ENCODE data around the gene CFAP298.

The CFAP298 gene

DNA sequence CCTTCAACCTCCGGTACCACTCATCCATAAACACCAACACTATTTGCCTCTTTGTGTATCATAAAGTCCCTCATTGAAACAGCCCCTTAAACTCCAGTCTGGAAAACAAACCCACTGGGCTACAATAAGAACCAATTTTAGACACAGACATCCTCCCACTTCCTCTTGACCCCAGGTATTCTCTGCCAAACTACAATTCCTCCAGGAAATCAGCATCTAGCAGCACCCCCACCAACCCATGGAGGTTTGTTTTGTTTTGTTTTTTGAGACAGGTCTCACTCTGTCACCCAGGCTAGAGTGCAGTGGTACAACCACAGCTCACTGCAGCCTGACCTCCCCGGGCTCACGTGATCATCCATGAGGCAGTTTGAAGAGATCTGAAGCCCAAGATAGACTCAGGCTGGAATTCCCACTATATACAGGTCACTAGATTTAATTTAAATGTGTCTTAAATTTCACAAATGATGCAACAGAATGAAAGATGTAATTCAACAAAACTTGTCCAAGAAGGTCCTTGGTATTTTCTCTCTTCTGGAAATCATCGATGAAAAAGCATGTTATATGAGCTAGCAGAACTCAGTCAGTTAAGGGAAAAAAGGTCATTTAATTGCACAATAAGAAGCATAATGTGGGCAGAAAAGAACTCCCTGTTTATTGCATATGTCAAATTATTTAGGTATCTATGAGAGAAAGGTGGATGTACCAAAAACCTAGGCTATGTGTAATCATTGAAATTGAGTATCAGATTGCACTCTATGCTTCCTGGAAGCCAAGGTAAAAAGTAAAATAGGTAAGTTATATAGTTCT, 57.1 kb downstream of the CFAP298 start:
- TF ChIP-seq OVOL3 (tag by site-specific recombination; IDR thresholded peaks at IDR 0.05), result no peak
- TF ChIP-seq, protein P1, sequence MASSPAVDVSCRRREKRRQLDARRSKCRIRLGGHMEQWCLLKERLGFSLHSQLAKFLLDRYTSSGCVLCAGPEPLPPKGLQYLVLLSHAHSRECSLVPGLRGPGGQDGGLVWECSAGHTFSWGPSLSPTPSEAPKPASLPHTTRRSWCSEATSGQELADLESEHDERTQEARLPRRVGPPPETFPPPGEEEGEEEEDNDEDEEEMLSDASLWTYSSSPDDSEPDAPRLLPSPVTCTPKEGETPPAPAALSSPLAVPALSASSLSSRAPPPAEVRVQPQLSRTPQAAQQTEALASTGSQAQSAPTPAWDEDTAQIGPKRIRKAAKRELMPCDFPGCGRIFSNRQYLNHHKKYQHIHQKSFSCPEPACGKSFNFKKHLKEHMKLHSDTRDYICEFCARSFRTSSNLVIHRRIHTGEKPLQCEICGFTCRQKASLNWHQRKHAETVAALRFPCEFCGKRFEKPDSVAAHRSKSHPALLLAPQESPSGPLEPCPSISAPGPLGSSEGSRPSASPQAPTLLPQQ (tag by site-specific recombination; IDR thresholded peaks at IDR 0.05), result no peak
- TF ChIP-seq, protein P2, sequence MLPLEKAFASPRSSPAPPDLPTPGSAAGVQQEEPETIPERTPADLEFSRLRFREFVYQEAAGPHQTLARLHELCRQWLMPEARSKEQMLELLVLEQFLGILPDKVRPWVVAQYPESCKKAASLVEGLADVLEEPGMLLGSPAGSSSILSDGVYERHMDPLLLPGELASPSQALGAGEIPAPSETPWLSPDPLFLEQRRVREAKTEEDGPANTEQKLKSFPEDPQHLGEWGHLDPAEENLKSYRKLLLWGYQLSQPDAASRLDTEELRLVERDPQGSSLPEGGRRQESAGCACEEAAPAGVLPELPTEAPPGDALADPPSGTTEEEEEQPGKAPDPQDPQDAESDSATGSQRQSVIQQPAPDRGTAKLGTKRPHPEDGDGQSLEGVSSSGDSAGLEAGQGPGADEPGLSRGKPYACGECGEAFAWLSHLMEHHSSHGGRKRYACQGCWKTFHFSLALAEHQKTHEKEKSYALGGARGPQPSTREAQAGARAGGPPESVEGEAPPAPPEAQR (tag by site-specific recombination; IDR thresholded peaks at IDR 0.05), result no peak
- TF ChIP-seq, protein P3, sequence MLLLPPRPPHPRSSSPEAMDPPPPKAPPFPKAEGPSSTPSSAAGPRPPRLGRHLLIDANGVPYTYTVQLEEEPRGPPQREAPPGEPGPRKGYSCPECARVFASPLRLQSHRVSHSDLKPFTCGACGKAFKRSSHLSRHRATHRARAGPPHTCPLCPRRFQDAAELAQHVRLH (tag by site-specific recombination; IDR thresholded peaks at IDR 0.05), result no peak
- TF ChIP-seq, protein P4, sequence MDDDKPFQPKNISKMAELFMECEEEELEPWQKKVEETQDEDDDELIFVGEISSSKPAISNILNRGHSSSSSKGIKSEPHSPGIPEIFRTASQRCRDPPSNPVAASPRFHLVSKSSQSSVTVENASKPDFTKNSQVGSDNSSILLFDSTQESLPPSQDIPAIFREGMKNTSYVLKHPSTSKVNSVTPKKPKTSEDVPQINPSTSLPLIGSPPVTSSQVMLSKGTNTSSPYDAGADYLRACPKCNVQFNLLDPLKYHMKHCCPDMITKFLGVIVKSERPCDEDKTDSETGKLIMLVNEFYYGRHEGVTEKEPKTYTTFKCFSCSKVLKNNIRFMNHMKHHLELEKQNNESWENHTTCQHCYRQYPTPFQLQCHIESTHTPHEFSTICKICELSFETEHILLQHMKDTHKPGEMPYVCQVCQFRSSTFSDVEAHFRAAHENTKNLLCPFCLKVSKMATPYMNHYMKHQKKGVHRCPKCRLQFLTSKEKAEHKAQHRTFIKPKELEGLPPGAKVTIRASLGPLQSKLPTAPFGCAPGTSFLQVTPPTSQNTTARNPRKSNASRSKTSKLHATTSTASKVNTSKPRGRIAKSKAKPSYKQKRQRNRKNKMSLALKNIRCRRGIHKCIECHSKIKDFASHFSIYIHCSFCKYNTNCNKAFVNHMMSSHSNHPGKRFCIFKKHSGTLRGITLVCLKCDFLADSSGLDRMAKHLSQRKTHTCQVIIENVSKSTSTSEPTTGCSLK (tag by site-specific recombination; IDR thresholded peaks at IDR 0.05), result no peak
- no peak for TF ChIP-seq ZNF76 (tag by site-specific recombination; IDR thresholded peaks at IDR 0.05; ENCODE audit: borderline replicate concordance, low read depth)
- TF ChIP-seq ZNF426 (tag by site-specific recombination; IDR thresholded peaks at IDR 0.05), result no peak
- TF ChIP-seq, protein P5, sequence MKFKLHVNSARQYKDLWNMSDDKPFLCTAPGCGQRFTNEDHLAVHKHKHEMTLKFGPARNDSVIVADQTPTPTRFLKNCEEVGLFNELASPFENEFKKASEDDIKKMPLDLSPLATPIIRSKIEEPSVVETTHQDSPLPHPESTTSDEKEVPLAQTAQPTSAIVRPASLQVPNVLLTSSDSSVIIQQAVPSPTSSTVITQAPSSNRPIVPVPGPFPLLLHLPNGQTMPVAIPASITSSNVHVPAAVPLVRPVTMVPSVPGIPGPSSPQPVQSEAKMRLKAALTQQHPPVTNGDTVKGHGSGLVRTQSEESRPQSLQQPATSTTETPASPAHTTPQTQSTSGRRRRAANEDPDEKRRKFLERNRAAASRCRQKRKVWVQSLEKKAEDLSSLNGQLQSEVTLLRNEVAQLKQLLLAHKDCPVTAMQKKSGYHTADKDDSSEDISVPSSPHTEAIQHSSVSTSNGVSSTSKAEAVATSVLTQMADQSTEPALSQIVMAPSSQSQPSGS (tag by site-specific recombination; IDR thresholded peaks at IDR 0.05; ENCODE audit: low read depth), result no peak
- TF ChIP-seq, protein P6, sequence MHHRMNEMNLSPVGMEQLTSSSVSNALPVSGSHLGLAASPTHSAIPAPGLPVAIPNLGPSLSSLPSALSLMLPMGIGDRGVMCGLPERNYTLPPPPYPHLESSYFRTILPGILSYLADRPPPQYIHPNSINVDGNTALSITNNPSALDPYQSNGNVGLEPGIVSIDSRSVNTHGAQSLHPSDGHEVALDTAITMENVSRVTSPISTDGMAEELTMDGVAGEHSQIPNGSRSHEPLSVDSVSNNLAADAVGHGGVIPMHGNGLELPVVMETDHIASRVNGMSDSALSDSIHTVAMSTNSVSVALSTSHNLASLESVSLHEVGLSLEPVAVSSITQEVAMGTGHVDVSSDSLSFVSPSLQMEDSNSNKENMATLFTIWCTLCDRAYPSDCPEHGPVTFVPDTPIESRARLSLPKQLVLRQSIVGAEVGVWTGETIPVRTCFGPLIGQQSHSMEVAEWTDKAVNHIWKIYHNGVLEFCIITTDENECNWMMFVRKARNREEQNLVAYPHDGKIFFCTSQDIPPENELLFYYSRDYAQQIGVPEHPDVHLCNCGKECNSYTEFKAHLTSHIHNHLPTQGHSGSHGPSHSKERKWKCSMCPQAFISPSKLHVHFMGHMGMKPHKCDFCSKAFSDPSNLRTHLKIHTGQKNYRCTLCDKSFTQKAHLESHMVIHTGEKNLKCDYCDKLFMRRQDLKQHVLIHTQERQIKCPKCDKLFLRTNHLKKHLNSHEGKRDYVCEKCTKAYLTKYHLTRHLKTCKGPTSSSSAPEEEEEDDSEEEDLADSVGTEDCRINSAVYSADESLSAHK (tag by site-specific recombination; IDR thresholded peaks at IDR 0.05), result no peak
- TF ChIP-seq ZNF248 (tag by site-specific recombination; IDR thresholded peaks at IDR 0.05), result no peak
- no peak for TF ChIP-seq ZNF514 (tag by site-specific recombination; IDR thresholded peaks at IDR 0.05)
- TF ChIP-seq ZNF658 (tag by site-specific recombination; IDR thresholded peaks at IDR 0.05), result no peak
- no peak for TF ChIP-seq ZNF266 (tag by site-specific recombination; IDR thresholded peaks at IDR 0.05; ENCODE audit: low read depth)
- POLR2A ChIA-PET, result no interaction called here
- no peaks in the 10 kb centered on the region for H3K4me1 ChIP-seq (ENCODE audit: control insufficient read depth, insufficient read depth, low read length)
- no peaks in the 10 kb centered on the region for H3K9me3 ChIP-seq (ENCODE audit: control insufficient read depth, insufficient read depth, low read depth, low read length)
- H3K4me3 ChIP-seq (ENCODE audit: low read depth, low read length), result no peak overlapping the region
- CTCF ChIA-PET, result interaction anchor here (1.4 kb wide), 1 partner anchor 46 kb away, joined by 4 read pairs; no protein-coding TSS in a partner anchor
- no peak overlapping the region for H3K27ac ChIP-seq (ENCODE audit: extremely low read depth, low read depth, low read length)
- H3K36me3 ChIP-seq (ENCODE audit: control insufficient read depth in 2 of 2, insufficient read depth in 1 of 2, low read length in 2 of 2), result no peaks in the 10 kb centered on the region

DNA sequence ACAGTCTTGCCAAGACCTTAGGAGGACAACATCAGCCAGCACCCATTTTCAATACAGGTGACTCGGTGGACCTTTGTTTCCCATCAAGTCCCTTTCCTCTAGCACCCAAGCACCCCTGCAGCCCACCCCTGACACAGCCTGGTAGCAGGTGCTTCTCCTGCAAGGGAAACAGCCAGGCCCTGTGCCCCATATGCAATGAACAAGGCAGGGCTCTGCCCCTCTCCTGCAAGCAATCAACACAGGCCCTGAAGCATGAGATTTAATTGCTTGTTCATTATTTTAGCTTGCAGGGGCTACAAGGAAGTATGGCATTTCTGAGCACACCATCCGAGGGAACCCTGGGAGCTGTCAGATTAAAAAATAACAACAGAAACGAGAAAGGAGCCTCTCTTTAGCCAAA, 62.3 kb downstream of the CFAP298 start:
- ChIA-PET CTCF (interaction anchor here (0.6 to 1.9 kb wide), 2 partner anchors 19 to 177 kb away, joined by 3 to 6 read pairs; no protein-coding TSS in a partner anchor), POLR2A (no interaction called here)
- no peak overlapping the region for H3K4me3 ChIP-seq (ENCODE audit: low read depth, low read length)
- H3K9me3 ChIP-seq (ENCODE audit: control insufficient read depth, insufficient read depth, low read depth, low read length), result no peaks in the 10 kb centered on the region
- no peaks in the 10 kb centered on the region for H3K36me3 ChIP-seq (ENCODE audit: control insufficient read depth in 2 of 2, insufficient read depth in 1 of 2, low read length in 2 of 2)
- no peak overlapping the region for H3K27ac ChIP-seq (ENCODE audit: extremely low read depth, low read depth, low read length)
- no peaks in the 10 kb centered on the region for H3K4me1 ChIP-seq (ENCODE audit: control insufficient read depth, insufficient read depth, low read length)
- TF ChIP-seq ZFP37 (tag by site-specific recombination; IDR thresholded peaks at IDR 0.05) (no peak), ZNF311 (tag by site-specific recombination; IDR thresholded peaks at IDR 0.05; ENCODE audit: borderline replicate concordance) (no peak)
- TF ChIP-seq, protein P5 (tag by site-specific recombination; IDR thresholded peaks at IDR 0.05; ENCODE audit: low read depth), result no peak
- TF ChIP-seq, protein P7, sequence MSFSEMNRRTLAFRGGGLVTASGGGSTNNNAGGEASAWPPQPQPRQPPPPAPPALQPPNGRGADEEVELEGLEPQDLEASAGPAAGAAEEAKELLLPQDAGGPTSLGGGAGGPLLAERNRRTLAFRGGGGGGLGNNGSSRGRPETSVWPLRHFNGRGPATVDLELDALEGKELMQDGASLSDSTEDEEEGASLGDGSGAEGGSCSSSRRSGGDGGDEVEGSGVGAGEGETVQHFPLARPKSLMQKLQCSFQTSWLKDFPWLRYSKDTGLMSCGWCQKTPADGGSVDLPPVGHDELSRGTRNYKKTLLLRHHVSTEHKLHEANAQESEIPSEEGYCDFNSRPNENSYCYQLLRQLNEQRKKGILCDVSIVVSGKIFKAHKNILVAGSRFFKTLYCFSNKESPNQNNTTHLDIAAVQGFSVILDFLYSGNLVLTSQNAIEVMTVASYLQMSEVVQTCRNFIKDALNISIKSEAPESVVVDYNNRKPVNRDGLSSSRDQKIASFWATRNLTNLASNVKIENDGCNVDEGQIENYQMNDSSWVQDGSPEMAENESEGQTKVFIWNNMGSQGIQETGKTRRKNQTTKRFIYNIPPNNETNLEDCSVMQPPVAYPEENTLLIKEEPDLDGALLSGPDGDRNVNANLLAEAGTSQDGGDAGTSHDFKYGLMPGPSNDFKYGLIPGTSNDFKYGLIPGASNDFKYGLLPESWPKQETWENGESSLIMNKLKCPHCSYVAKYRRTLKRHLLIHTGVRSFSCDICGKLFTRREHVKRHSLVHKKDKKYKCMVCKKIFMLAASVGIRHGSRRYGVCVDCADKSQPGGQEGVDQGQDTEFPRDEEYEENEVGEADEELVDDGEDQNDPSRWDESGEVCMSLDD (tag by site-specific recombination; IDR thresholded peaks at IDR 0.05), result no peak
- TF ChIP-seq, protein P8, sequence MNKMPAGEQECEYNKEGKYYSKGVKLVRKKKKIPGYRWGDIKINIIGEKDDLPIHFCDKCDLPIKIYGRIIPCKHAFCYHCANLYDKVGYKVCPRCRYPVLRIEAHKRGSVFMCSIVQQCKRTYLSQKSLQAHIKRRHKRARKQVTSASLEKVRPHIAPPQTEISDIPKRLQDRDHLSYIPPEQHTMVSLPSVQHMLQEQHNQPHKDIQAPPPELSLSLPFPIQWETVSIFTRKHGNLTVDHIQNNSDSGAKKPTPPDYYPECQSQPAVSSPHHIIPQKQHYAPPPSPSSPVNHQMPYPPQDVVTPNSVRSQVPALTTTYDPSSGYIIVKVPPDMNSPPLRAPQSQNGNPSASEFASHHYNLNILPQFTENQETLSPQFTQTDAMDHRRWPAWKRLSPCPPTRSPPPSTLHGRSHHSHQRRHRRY (tag by site-specific recombination; IDR thresholded peaks at IDR 0.05), result no peak
